Measurements from ENCODE around the gene FAM8A1.

- no peak for TF ChIP-seq CTCF (conservative IDR thresholded peaks at IDR 0.05 in 1 of 2, IDR thresholded peaks at IDR 0.05 in 1 of 2; ENCODE audit: extremely low read depth in 1 of 2, insufficient read depth in 1 of 2, low read depth in 1 of 2, low read length in 2 of 2)
- no peak for TF ChIP-seq EZH2 (IDR thresholded peaks at IDR 0.05; ENCODE audit: borderline replicate concordance, low read length)
These were observed 56.5 kb downstream of the FAM8A1 start for GRCh38 chr6:17656644-17657043.
